ENCODE data around the gene FASTKD3. TPM values are rescaled to one million over a fixed set of nuclear protein-coding genes. Genes with fewer than 3 reads are reported as not detected.

Gene FASTKD3
- total and polyA plus RNA-seq, 4 donors: 6.3 to 11.3 (median 9.5) TPM

GRCh38 chr5:7846327-7846726, 22.5 kb downstream of the FASTKD3 start:
- H3K4me1 ChIP-seq (ENCODE audit: control insufficient read depth in 4 of 4, insufficient read depth in 4 of 4, low read length in 3 of 4): peaks cover 0 to 8% (median 7%) of the 10 kb centered on the region in 4 donors
- no peaks in the 10 kb centered on the region for H3K27me3 ChIP-seq (ENCODE audit: control insufficient read depth in 4 of 4, insufficient read depth in 4 of 4, low read length in 3 of 4)
- H3K4me3 ChIP-seq (ENCODE audit: low read depth in 1 of 3, low read length in 3 of 3): no peak overlapping the region
- TF ChIP-seq JUND (IDR thresholded peaks at IDR 0.05) (no peak), ATF3 (IDR thresholded peaks at IDR 0.05) (no peak), FOXA1 (IDR thresholded peaks at IDR 0.05) (no peak), YY1 (IDR thresholded peaks at IDR 0.05) (no peak), CTCF (IDR thresholded peaks at IDR 0.05; ENCODE audit: low read depth, low read length, missing input control) (no peak), MAX (IDR thresholded peaks at IDR 0.05) (no peak), REST (IDR thresholded peaks at IDR 0.05) (no peak), NR2F2 (IDR thresholded peaks at IDR 0.05) (no peak), RAD21 (IDR thresholded peaks at IDR 0.05) (no peak), SP1 (IDR thresholded peaks at IDR 0.05) (no peak), ZBTB33 (IDR thresholded peaks at IDR 0.05) (no peak), TAF1 (conservative IDR thresholded peaks at IDR 0.05) (no peak), EGR1 (IDR thresholded peaks at IDR 0.05; ENCODE audit: low read depth in 2 of 2) (no peak)
- H3K27ac ChIP-seq (ENCODE audit: low read depth in 1 of 2, low read length in 2 of 2): no peak overlapping the region
- no peak for DNase-seq (ENCODE audit: low spot score)
- 93% methylated on average over 5 of the region's 5 CpGs for WGBS
- H3K9me3 ChIP-seq (ENCODE audit: control insufficient read depth in 4 of 4, low read length in 3 of 4): no peaks in the 10 kb centered on the region
- H3K36me3 ChIP-seq (ENCODE audit: control insufficient read depth in 4 of 4, insufficient read depth in 3 of 4, low read depth in 1 of 4, low read length in 3 of 4): no peaks in the 10 kb centered on the region
- H3K9ac ChIP-seq (ENCODE audit: low read depth in 1 of 2, low read length in 2 of 2): no peak overlapping the region

- WGBS: 95% methylated on average over 7 of the region's 7 CpGs
- Histone ChIP-seq H3K9me3 (ENCODE audit: control insufficient read depth in 4 of 4, low read length in 3 of 4) (no peaks in the 10 kb centered on the region), H3K4me1 (ENCODE audit: control insufficient read depth in 4 of 4, insufficient read depth in 4 of 4, low read length in 3 of 4) (peaks cover 0 to 3% (median 1%) of the 10 kb centered on the region in 4 donors), H3K27me3 (ENCODE audit: control insufficient read depth in 4 of 4, insufficient read depth in 4 of 4, low read length in 3 of 4) (no peaks in the 10 kb centered on the region), H3K27ac (ENCODE audit: low read depth in 1 of 2, low read length in 2 of 2) (no peak overlapping the region), H3K36me3 (ENCODE audit: control insufficient read depth in 4 of 4, insufficient read depth in 3 of 4, low read depth in 1 of 4, low read length in 3 of 4) (no peaks in the 10 kb centered on the region), H3K9ac (ENCODE audit: low read depth in 1 of 2, low read length in 2 of 2) (no peak overlapping the region), H3K4me3 (ENCODE audit: low read depth in 1 of 3, low read length in 3 of 3) (no peak overlapping the region)
- no peak for TF ChIP-seq REST (IDR thresholded peaks at IDR 0.05)
- TF ChIP-seq ATF3 (IDR thresholded peaks at IDR 0.05): no peak
- TF ChIP-seq NR2F2 (IDR thresholded peaks at IDR 0.05): no peak
- no peak for TF ChIP-seq ZBTB33 (IDR thresholded peaks at IDR 0.05)
- no peak for TF ChIP-seq FOXA2 (IDR thresholded peaks at IDR 0.05)
- no peak for DNase-seq (ENCODE audit: low spot score)
Observed at GRCh38 chr5:7845557-7845956, 23.3 kb downstream of the FASTKD3 start.
